ENCODE results near the gene SMS. TPM values are rescaled to one million over a fixed set of nuclear protein-coding genes. Genes with fewer than 3 reads are reported as not detected.
A peak's percentile ranks its signal among the peaks of the same experiment; 100 is the strongest.

Gene SMS
- total and polyA plus RNA-seq, 10 of the 15 experiments (the other 5 are each of a cell fraction or from before 2014, with no cell fraction given): 55.8 to 156 (median 114) TPM

DNA sequence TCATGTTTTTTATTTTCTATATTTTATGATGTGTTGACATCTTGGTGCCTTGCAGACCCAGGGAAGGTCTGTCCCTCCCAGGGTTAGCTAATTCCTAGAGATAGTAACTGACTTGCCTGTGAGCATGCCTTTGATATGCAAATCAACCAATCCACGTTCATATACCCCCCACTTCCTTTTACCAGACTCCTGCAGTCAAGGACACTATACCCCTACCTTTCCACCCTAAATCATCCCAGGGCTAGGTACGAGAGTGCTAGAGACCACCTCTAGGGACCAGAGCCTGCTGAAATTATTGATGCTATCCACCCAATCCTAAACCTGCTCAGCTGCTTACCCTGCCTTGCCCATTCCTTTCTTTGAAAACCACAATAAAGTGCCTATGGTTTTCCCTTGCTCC, 84.1 kb downstream of the SMS start (continued):
- TF ChIP-seq, protein P1, sequence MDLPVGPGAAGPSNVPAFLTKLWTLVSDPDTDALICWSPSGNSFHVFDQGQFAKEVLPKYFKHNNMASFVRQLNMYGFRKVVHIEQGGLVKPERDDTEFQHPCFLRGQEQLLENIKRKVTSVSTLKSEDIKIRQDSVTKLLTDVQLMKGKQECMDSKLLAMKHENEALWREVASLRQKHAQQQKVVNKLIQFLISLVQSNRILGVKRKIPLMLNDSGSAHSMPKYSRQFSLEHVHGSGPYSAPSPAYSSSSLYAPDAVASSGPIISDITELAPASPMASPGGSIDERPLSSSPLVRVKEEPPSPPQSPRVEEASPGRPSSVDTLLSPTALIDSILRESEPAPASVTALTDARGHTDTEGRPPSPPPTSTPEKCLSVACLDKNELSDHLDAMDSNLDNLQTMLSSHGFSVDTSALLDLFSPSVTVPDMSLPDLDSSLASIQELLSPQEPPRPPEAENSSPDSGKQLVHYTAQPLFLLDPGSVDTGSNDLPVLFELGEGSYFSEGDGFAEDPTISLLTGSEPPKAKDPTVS (IDR thresholded peaks at IDR 0.05; ENCODE audit: low read depth, low read length): no peak

DNA sequence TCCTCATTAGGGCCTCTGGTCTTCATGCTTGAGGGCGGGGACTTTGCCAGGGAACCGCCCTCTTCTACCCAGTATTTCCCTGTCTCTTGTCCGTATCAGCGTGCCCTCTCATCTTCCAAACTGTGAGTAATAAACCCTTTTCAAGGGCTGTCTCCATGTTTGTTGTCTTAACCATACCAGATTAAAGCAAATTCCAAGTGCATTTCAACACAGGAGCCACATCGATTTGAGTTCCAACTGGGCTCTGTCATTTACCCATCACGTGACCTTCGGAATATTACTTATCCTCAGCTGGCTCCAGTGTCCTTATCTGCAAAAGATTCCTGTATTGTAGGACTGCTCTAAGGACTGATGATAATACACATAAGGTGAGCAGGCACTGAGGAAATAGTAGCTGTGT, 85.2 kb downstream of the SMS start:
- DNase-seq (ENCODE audit: low read depth, low spot score) (no peak), FAIRE-seq (no peak), ATAC-seq (no peak)
- in situ Hi-C loops (cut with MboI) (no loop called here), intact Hi-C loops (cut with micrococcal nuclease; ENCODE audit: unreplicated experiment) (no loop called here)
- TF ChIP-seq FOS (IDR thresholded peaks at IDR 0.05; ENCODE audit: borderline replicate concordance, extremely low read depth, insufficient read length): no peak
- peak; percentile 64; the same call in 1 of the 2 replicates for TF ChIP-seq RAD51 (IDR thresholded peaks at IDR 0.05)
- no peaks in the 10 kb centered on the region for H3K79me2 ChIP-seq (ENCODE audit: control insufficient read depth, insufficient read depth, low read length)
- H3K4me2 ChIP-seq (ENCODE audit: control insufficient read depth, insufficient read depth): no peak overlapping the region
- H3K9me3 ChIP-seq (replicated peaks; ENCODE audit: control insufficient read depth, insufficient read depth, low read length): no peaks in the 10 kb centered on the region
- 80% methylated on average over 7 of the region's 7 CpGs for WGBS (ENCODE audit: insufficient coverage, insufficient replicate concordance, low lambda C conversion rate, missing lambda C conversion rate)
- no peak overlapping the region for H3K9ac ChIP-seq (ENCODE audit: control insufficient read depth, insufficient read depth, low read length)
- POLR2A ChIA-PET: interaction anchor here (0.5 kb wide), 1 partner anchor 30 kb away, joined by 3 read pairs; no protein-coding TSS in a partner anchor
- no TSS peak for BruUV-seq (replicated peaks)
- no peak overlapping the region for H3K4me3 ChIP-seq
- H3K36me3 ChIP-seq (ENCODE audit: control insufficient read depth in 2 of 2, insufficient read depth in 2 of 2, low read length in 1 of 2): no peaks in the 10 kb centered on the region
- H3K27me3 ChIP-seq (replicated peaks in 1 of 2; ENCODE audit: control insufficient read depth in 2 of 2, insufficient read depth in 2 of 2, low read length in 1 of 2): no peaks in the 10 kb centered on the region
- no peak overlapping the region for H2AFZ ChIP-seq (ENCODE audit: control insufficient read depth, low read depth, low read length)
- H3K27ac ChIP-seq (ENCODE audit: control insufficient read depth, insufficient read depth): no peak overlapping the region
- CTCF ChIA-PET: no interaction called here
- RAD21 ChIA-PET (ENCODE audit: unreplicated experiment): interaction anchor here (1.0 to 1.9 kb wide), 2 partner anchors 8 to 10 kb away, joined by 3 to 4 read pairs; no protein-coding TSS in a partner anchor
- SMC1A ChIA-PET (ENCODE audit: uncharacterized antibody, unreplicated experiment): interaction anchor here (0.9 to 1.4 kb wide), 4 partner anchors 9 to 54 kb away, joined by 3 to 6 read pairs (median 4); no protein-coding TSS in a partner anchor
- H4K20me1 ChIP-seq (ENCODE audit: control insufficient read depth, insufficient read depth): no peaks in the 10 kb centered on the region
- H3K4me1 ChIP-seq (ENCODE audit: control insufficient read depth, insufficient read depth, low read length): no peaks in the 10 kb centered on the region; the same call in 1 of the 2 replicates

DNA sequence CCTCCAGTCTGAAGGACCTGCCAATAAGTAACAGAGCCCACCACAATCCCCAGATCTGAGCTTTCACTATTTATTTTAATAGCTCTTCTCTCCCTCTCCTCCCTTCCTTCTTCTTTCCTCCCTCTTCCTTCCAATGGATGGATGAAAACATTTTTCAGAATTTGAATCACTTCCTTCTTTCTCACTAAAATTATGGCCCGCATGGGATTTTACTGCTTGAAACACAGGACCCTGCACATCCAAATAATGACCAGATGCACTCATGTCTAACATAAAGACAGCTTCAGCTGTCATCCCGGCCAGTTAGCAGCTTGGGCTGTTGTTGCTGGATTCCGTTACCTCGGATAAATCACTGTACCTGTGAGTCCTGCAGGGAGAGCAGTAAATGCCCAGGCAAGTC, 86.2 kb downstream of the SMS start:
- WGBS (ENCODE audit: insufficient coverage, insufficient replicate concordance, low lambda C conversion rate, missing lambda C conversion rate): 65% methylated on average over 4 of the region's 4 CpGs
- intact Hi-C loops (cut with micrococcal nuclease; ENCODE audit: unreplicated experiment) (no loop called here), in situ Hi-C loops (cut with MboI) (no loop called here)
- ATAC-seq (no peak), FAIRE-seq (no peak), DNase-seq (ENCODE audit: low read depth, low spot score) (no peak)
- Histone ChIP-seq H2AFZ (ENCODE audit: control insufficient read depth, low read depth, low read length) (no peak overlapping the region), H3K79me2 (ENCODE audit: control insufficient read depth, insufficient read depth, low read length) (no peaks in the 10 kb centered on the region), H3K9ac (ENCODE audit: control insufficient read depth, insufficient read depth, low read length) (no peak overlapping the region), H3K27me3 (replicated peaks in 1 of 2; ENCODE audit: control insufficient read depth in 2 of 2, insufficient read depth in 2 of 2, low read length in 1 of 2) (no peaks in the 10 kb centered on the region), H3K4me3 (no peak overlapping the region), H3K4me2 (ENCODE audit: control insufficient read depth, insufficient read depth) (no peak overlapping the region), H3K4me1 (ENCODE audit: control insufficient read depth, insufficient read depth, low read length) (no peaks in the 10 kb centered on the region; the same call in 1 of the 2 replicates), H3K36me3 (ENCODE audit: control insufficient read depth in 2 of 2, insufficient read depth in 2 of 2, low read length in 1 of 2) (no peaks in the 10 kb centered on the region), H4K20me1 (ENCODE audit: control insufficient read depth, insufficient read depth) (no peaks in the 10 kb centered on the region), H3K27ac (ENCODE audit: control insufficient read depth, insufficient read depth) (no peak overlapping the region), H3K9me3 (replicated peaks; ENCODE audit: control insufficient read depth, insufficient read depth, low read length) (no peaks in the 10 kb centered on the region)
- RAD21 ChIA-PET (ENCODE audit: unreplicated experiment): interaction anchor here (1.9 kb wide), 1 partner anchor 9 kb away, joined by 4 read pairs; no protein-coding TSS in a partner anchor
- TF ChIP-seq RCOR1 (conservative IDR thresholded peaks at IDR 0.05; ENCODE audit: low read depth, low read length): no peak
- no peak for TF ChIP-seq EED (IDR thresholded peaks at IDR 0.05; ENCODE audit: low read depth)
- TF ChIP-seq RAD51 (IDR thresholded peaks at IDR 0.05): no peak
- no peak for TF ChIP-seq IRF4 (IDR thresholded peaks at IDR 0.05; ENCODE audit: low read depth, low read length)
- TF ChIP-seq CEBPB (IDR thresholded peaks at IDR 0.05; ENCODE audit: borderline replicate concordance in 1 of 2, low read depth in 2 of 2, low read length in 2 of 2): no peak
- TF ChIP-seq CHD2 (IDR thresholded peaks at IDR 0.05; ENCODE audit: borderline replicate concordance, low read depth, low read length): no peak
- SMC1A ChIA-PET (ENCODE audit: uncharacterized antibody, unreplicated experiment): interaction anchor here (0.7 to 1.4 kb wide), 7 partner anchors 10 to 53 kb away, joined by 3 to 6 read pairs (median 4); no protein-coding TSS in a partner anchor
- CTCF ChIA-PET: no interaction called here
- BruUV-seq (replicated peaks): no TSS peak
- POLR2A ChIA-PET: interaction anchor here (0.5 kb wide), 1 partner anchor 18 kb away, joined by 4 read pairs; no protein-coding TSS in a partner anchor
